ENCODE results near the gene USP48.
"Not testable (repeated sequence)": the region's sequence is repeated elsewhere in the genome, so short reads cannot be mapped to it uniquely, and the experiment has no call there.

USP48 gene

GRCh38 chr1:21770602-21771001, 12.3 kb downstream of the USP48 start:
- DNase-seq = not testable (repeated sequence)

- DNase-seq = no peak
Observed at GRCh38 chr1:21770201-21770600, 12.7 kb downstream of the USP48 start.

GRCh38 chr1:21767106-21767505, 15.8 kb downstream of the USP48 start:
- not testable (repeated sequence) for DNase-seq

GRCh38 chr1:21766210-21766609, 16.7 kb downstream of the USP48 start:
- DNase-seq = no peak

- DNase-seq = peak; percentile 9
Observed at GRCh38 chr1:21764615-21765423, 18.1 kb downstream of the USP48 start.

GRCh38 chr1:21763694-21764419, 19.1 kb downstream of the USP48 start:
- DNase-seq = no peak

- no peak for DNase-seq
Observed at GRCh38 chr1:21763236-21763635, 19.7 kb downstream of the USP48 start.

- DNase-seq = no peak
Observed at GRCh38 chr1:21762022-21762404, 20.9 kb downstream of the USP48 start.

GRCh38 chr1:21761052-21761451, 21.9 kb downstream of the USP48 start:
- DNase-seq = peak; percentile 38

- DNase-seq = no peak
Observed at GRCh38 chr1:21759818-21760217, 23.1 kb downstream of the USP48 start.

- DNase-seq = no peak
Observed at GRCh38 chr1:21759182-21759581, 23.8 kb downstream of the USP48 start.

- DNase-seq = no peak
Observed at GRCh38 chr1:21758614-21759013, 24.3 kb downstream of the USP48 start.

- no peak for DNase-seq
Observed at GRCh38 chr1:21756393-21757089, 26.4 kb downstream of the USP48 start.

- no peak for DNase-seq
Observed at GRCh38 chr1:21755067-21755466, 27.9 kb downstream of the USP48 start.

- DNase-seq = no peak
Observed at GRCh38 chr1:21754583-21754982, 28.4 kb downstream of the USP48 start.

GRCh38 chr1:21752186-21752585, 30.8 kb downstream of the USP48 start:
- DNase-seq = peak; percentile 28

- no peak for DNase-seq
Observed at GRCh38 chr1:21751281-21751680, 31.7 kb downstream of the USP48 start.

GRCh38 chr1:21750841-21751240, 32.1 kb downstream of the USP48 start:
- DNase-seq = no peak

- DNase-seq = no peak
Observed at GRCh38 chr1:21749859-21750468, 33.0 kb downstream of the USP48 start.

- DNase-seq = no peak
Observed at GRCh38 chr1:21749109-21749508, 33.8 kb downstream of the USP48 start.

- DNase-seq = no peak
Observed at GRCh38 chr1:21743476-21743875, 39.5 kb downstream of the USP48 start.

GRCh38 chr1:21742578-21742977, 40.4 kb downstream of the USP48 start:
- no peak for DNase-seq

- no peak for DNase-seq
Observed at GRCh38 chr1:21741206-21741605, 41.7 kb downstream of the USP48 start.

All from DMS53 (cell line).